OCI-LY1 (cell line): ENCODE measurements around the gene NRIP1.

Source experiments
- EZH2 ChIP-seq: fragments of 200-600 bp; sonication (generic), shearing (Covaris generic); IDR thresholded peaks from 2 replicates; pipeline ENCODE4 v1.8.0; 2017; ENCODE audit warnings: borderline replicate concordance, mixed run types, mild to moderate bottlenecking, antibody characterized with exemption, low read length, moderate library complexity, mixed read lengths
- TF ChIP-seq, protein P1 (sequence below): fragments of 200-600 bp; sonication (generic), shearing (Covaris generic); IDR thresholded peaks from 2 replicates; pipeline ENCODE4 v1.5.1; 2017; ENCODE audit warnings: mild to moderate bottlenecking, antibody characterized with exemption, low read length, moderate library complexity, mixed read lengths

DNA sequence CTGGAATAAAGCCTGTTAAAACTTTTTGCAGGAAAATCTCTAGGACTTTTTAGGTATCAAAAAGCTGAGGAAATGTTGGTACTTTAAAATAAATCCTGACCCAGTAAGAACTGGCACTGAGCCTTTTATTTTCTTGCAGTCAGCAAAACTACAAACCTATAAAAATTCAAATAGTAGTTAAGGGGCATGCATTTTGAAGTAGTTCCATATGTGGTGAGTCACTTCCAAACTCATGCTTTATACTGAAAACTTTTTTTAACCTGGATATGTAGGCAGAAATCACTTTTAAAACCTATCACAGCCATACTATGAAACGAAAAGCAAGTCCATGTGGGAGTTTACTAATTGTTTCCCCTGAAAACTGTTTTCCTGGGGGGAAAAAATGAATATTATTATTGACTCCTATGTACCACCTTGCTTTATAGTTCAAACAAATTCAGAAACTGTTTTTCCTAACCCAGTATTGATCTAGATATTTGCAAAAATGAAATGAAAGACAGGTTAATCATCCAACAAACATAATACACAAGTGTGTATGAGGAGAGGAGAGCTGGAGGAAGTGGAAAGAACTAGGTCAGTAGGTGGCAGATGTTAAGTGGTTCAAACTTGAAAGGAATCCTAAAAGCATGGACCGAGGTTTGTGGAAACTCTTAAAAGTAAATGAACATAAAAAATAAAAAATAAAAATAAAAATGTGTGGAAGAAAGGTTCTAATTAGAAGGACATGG is 30.5 kb downstream of the NRIP1 start:
- no peak for TF ChIP-seq EZH2
- TF ChIP-seq, protein P1, sequence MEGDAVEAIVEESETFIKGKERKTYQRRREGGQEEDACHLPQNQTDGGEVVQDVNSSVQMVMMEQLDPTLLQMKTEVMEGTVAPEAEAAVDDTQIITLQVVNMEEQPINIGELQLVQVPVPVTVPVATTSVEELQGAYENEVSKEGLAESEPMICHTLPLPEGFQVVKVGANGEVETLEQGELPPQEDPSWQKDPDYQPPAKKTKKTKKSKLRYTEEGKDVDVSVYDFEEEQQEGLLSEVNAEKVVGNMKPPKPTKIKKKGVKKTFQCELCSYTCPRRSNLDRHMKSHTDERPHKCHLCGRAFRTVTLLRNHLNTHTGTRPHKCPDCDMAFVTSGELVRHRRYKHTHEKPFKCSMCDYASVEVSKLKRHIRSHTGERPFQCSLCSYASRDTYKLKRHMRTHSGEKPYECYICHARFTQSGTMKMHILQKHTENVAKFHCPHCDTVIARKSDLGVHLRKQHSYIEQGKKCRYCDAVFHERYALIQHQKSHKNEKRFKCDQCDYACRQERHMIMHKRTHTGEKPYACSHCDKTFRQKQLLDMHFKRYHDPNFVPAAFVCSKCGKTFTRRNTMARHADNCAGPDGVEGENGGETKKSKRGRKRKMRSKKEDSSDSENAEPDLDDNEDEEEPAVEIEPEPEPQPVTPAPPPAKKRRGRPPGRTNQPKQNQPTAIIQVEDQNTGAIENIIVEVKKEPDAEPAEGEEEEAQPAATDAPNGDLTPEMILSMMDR = no peak
